ENCODE measurements around the gene PNPLA6. TPM values are rescaled to one million over a fixed set of nuclear protein-coding genes. Genes with fewer than 3 reads are reported as not detected.
A peak's percentile ranks its signal among the peaks of the same experiment; 100 is the strongest.

PNPLA6 gene
- total and polyA plus RNA-seq, 10 of the 15 experiments (the other 5 are each of a cell fraction or from before 2014, with no cell fraction given), result 0.95 to 105 (median 40.0) TPM

GRCh38 chr19:7533925-7534480 lies 1.5 kb upstream of the PNPLA6 start:
- DNase-seq (ENCODE audit: low read depth, low spot score), result peak; percentile 37
- peak overlapping the region; percentile 77 for H2AFZ ChIP-seq (ENCODE audit: control insufficient read depth, low read depth, low read length)
- peaks cover 10% of the 10 kb centered on the region for H3K79me2 ChIP-seq (ENCODE audit: control insufficient read depth, insufficient read depth, low read length)
- intact Hi-C loops (cut with micrococcal nuclease; ENCODE audit: unreplicated experiment) (no loop called here), in situ Hi-C loops (cut with MboI) (no loop called here)
- SMC1A ChIA-PET (ENCODE audit: uncharacterized antibody, unreplicated experiment), result interaction anchor here (0.9 to 1.7 kb wide), 2 partner anchors 12 to 35 kb away, joined by 3 to 10 read pairs; partner anchors contain the start of gene MCOLN1
- H3K9ac ChIP-seq (ENCODE audit: control insufficient read depth, insufficient read depth, low read length), result peak overlapping the region; percentile 37; the same call in 1 of the 2 replicates
- H3K4me3 ChIP-seq, result peak overlapping the region; percentile 93
- WGBS (ENCODE audit: insufficient coverage, insufficient replicate concordance, low lambda C conversion rate, missing lambda C conversion rate), result 2% methylated on average over 40 of the region's 41 CpGs
- peak overlapping the region; percentile 75 for H3K4me2 ChIP-seq (ENCODE audit: control insufficient read depth, insufficient read depth)
- H4K20me1 ChIP-seq (ENCODE audit: control insufficient read depth, insufficient read depth), result no peaks in the 10 kb centered on the region
- no peaks in the 10 kb centered on the region for H3K9me3 ChIP-seq (replicated peaks; ENCODE audit: control insufficient read depth, insufficient read depth, low read length)
- no peaks in the 10 kb centered on the region for H3K27me3 ChIP-seq (replicated peaks in 1 of 2; ENCODE audit: control insufficient read depth in 2 of 2, insufficient read depth in 2 of 2, low read length in 1 of 2)
- peak; percentile 77 for ATAC-seq
- CTCF ChIA-PET, result interaction anchor here (1.1 kb wide), 1 partner anchor 11 kb away, joined by 5 read pairs; the partner anchor contains the start of gene MCOLN1
- no peak overlapping the region; the same call in 1 of the 2 replicates for H3K27ac ChIP-seq (ENCODE audit: control insufficient read depth, insufficient read depth)
- POLR2A ChIA-PET, result interaction anchor here (0.6 to 5.1 kb wide), 2 partner anchors 12 to 661 kb away, joined by 8 to 28 read pairs; partner anchors contain the start of gene MCOLN1
- H3K36me3 ChIP-seq (ENCODE audit: control insufficient read depth in 2 of 2, insufficient read depth in 2 of 2, low read length in 1 of 2), result no peaks in the 10 kb centered on the region; a peak in 1 of 4 replicates
- H3K4me1 ChIP-seq (ENCODE audit: control insufficient read depth, insufficient read depth, low read length), result peaks cover 4% of the 10 kb centered on the region
- RAD21 ChIA-PET (ENCODE audit: unreplicated experiment), result interaction anchor here (1.0 to 1.7 kb wide), 3 partner anchors 12 to 147 kb away, joined by 3 to 6 read pairs (median 4); partner anchors contain the start of gene MCOLN1
- no TSS peak for BruUV-seq (replicated peaks)
- peak; percentile 44 for FAIRE-seq
- TF ChIP-seq ESRRA (IDR thresholded peaks at IDR 0.05; ENCODE audit: low read length) (no peak), NFYB (IDR thresholded peaks at IDR 0.05; ENCODE audit: insufficient read depth, low read depth, low read length) (no peak), HSF1 (IDR thresholded peaks at IDR 0.05; ENCODE audit: low read depth, low read length) (no peak), CBX5 (IDR thresholded peaks at IDR 0.05; ENCODE audit: low read depth) (no peak), ATF2 (IDR thresholded peaks at IDR 0.05; ENCODE audit: low read length) (no peak), POU2F2 (IDR thresholded peaks at IDR 0.05; ENCODE audit: borderline replicate concordance, low read depth, low read length) (no peak), RBBP5 (conservative IDR thresholded peaks at IDR 0.05) (no peak), JUND (IDR thresholded peaks at IDR 0.05; ENCODE audit: low read depth, low read length) (no peak), IRF5 (IDR thresholded peaks at IDR 0.05; ENCODE audit: borderline replicate concordance) (no peak), CBFB (IDR thresholded peaks at IDR 0.05; ENCODE audit: low read depth) (no peak), SMAD1 (IDR thresholded peaks at IDR 0.05; ENCODE audit: low read depth, partially characterized antibody) (no peak), NBN (IDR thresholded peaks at IDR 0.05) (no peak), YBX1 (IDR thresholded peaks at IDR 0.05) (no peak), CREM (IDR thresholded peaks at IDR 0.05; ENCODE audit: low read depth) (no peak), CBX3 (IDR thresholded peaks at IDR 0.05; ENCODE audit: borderline replicate concordance, low read depth) (no peak), SREBF1 (IDR thresholded peaks at IDR 0.05; ENCODE audit: low read length) (no peak), ZNF592 (IDR thresholded peaks at IDR 0.05) (peak; percentile 99)

All from GM12878 (cell line).